NCI-H1048 (cell line): Measurements from ENCODE around the gene ATF1.
"Not testable (repeated sequence)": the region's sequence is repeated elsewhere in the genome, so short reads cannot be mapped to it uniquely, and the experiment has no call there.

Experiments used
- DNase-seq: peaks from one replicate; lab custom pipeline; 2025; lab: John Stamatoyannopoulos, UW

The ATF1 gene

DNA sequence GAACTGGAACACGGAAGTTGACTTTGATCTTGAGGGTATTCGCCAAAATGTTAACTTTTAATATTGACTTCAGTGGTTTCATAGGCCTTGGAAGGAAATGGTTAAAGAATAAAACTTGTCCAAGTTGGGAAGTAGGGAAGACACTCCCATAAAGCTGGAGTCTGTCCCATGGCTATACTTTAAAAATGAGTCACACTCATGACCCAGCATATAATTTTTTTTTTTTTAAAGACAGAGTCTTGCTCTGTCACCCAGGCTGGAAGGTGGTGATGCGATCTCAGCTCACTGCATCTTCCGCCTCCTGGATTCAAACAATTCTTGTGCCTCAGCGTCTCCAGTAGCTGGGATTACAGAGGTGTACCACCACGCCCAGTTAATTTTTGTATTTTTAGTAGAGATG, 98.4 kb downstream of the ATF1 start:
- no peak for DNase-seq

DNA sequence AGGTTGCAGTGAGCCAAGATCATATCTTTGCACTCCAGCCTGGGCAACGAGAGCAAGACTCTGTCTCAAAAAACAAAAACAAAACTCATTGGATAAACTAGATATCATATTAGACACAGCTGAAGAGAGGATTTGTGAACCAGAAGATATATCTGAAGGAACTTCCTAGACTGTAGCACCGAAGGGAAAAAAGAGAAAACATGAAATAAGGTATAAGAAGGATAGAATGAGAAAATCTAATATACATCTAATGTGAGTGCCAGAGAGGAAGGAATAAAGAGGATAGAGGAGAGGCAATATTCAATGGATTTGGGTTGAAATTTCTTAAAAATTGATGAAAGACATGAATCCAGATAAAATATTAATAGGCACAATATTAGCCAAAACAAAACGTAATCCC, 101.4 kb downstream of the ATF1 start:
- DNase-seq = no peak

DNA sequence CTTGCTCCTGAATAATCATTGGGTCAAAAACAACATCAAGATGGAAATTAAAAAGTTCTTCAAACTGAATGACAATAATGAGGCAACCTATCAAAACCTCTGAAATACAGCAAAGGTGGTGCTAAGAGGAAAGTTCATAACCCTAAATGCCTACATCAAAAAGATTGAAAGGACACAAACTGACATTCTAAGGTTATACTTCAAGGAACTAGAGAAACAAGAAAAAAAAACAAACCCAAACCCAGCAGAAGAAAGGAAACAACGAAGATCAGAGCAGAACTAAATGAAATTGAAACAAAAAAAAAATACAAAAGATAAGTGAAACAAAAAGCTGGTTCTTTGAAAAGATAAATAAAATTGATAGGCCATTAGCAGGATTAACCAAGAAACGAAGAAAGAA, 105.0 kb downstream of the ATF1 start:
- not testable (repeated sequence) for DNase-seq
